GM13976 (cell line): ENCODE measurements around the gene PKN3.

ENCODE experiments used
- DNase-seq: peaks from one replicate; pipeline ENCODE4 v3.0.0; 2012; ENCODE audit warnings: low spot score
- CTCF ChIP-seq: IDR thresholded peaks from 2 replicates; pipeline ENCODE4 v1.5.1; 2012; ENCODE audit warnings: borderline replicate concordance, mild to moderate bottlenecking; ENCODE audit not compliant: insufficient read depth; ENCODE audit errors: extremely low read depth, missing control alignments, control extremely low read depth
- in situ Hi-C: fragments of 300-500 bp; cut with MboI; formaldehyde crosslinking; loops from one replicate; pipeline ENCODE4 v1.12.0; 2022; ENCODE audit warnings: low sequenced_read_pairs, mixed read lengths, inconsistent platforms; ENCODE audit not compliant: unreplicated experiment

Gene PKN3

GRCh38 chr9:128723866-128724743 lies 21.8 kb downstream of the PKN3 start, which contains the start of gene ZDHHC12:
ZDHHC12 (minus strand) TSS chr9:128724127; CDS start chr9:128724093, 34 bp downstream.
- DNase-seq: peak; percentile 100
- in situ Hi-C loops: no loop called here
- TF ChIP-seq CTCF: no peak

DNA sequence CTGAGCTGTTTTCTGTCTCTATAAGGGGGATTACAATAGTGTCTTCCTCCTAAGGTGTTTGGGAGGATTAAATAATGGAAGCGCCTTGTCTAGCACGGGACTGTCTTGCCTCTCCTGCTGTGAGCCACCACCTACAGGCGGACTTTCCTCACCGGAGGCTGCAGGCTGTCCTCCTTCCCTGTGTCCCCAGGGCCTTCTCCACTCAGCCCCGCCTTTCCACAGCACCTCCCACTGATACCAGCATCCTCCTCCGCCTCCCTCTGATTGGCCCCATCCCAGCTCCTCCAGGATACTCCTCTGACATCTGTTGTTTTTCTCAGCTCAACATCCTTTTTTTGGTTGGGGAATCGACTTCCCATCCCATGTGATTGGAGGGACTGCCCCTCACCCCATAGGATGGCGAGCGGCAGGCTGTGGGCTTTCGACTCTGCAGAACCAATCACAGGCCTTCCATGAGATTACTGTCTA lies 22.5 kb downstream of the PKN3 start:
- DNase-seq: peak; percentile 70
- TF ChIP-seq CTCF: no peak
- in situ Hi-C loops: no loop called here

DNA sequence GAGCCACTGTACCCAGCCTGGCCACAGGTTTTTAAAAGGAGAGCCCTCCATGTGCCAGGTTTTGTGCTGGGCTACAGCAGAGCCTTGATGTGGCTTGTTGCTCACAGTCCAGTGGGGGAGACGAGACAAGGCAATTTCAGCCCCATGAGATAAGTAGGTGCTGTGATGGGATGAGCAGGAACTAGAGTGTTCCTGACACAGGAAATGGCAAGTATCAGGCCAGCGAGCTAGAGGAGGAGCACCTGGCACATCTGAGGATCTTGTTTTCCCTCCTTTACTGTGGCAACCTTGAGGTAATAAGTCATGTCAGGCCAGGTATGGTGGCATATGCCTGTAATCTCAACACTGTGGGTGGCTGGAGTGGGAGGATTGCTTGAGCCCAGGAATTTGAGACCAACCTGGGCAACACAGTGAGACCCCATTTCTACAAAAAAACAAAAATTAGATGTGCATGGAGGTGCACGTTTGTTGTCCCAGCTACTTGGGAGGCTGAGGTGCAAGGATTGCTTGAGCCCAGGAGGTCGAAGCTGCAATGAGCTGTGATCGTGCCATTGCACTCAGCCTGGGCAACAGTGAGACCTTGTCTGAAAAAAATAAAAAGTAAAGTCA lies 25.4 kb downstream of the PKN3 start:
- no peak for TF ChIP-seq CTCF
- in situ Hi-C loops: no loop called here
- no peak for DNase-seq

DNA sequence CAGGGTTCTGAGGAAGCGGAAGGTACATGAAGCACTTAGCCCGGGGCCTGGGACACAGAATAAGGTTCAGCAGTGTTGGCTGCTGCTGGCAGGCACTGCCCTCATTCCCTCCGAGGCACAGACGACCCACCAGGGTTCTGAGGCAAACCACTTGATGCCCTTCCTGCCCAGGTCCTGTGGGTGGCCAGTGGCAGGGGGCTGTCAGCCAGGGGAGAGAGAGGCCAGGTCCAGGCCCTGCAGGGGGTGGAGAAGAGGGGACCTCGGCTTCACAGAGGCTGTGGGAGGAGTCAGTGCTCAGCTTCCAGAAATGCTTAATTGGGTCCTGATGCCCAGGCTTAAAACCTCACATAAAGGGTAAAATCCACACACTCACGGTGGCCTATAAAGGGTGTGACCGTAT lies 26.0 kb downstream of the PKN3 start:
- no peak for DNase-seq
- in situ Hi-C loops: no loop called here
- TF ChIP-seq CTCF: no peak

DNA sequence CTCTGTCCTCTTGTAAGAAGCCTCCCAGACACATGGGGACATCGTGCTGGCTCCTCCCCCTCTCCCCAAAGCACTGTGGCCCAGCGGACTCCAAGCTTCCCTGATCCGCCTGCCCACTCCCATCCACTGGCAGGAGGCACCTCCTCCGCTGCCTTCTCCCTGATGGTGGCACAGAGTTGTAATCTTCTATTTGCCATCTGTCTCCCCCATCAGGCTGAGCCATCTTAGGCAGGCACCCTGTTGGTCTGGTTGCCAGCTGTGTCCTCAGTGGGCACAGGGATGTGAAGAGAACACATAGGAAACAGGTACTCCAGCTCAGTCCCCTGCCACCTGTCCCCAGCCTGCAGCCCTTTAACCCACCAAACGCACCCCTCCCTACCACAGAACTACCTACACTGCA lies 27.0 kb downstream of the PKN3 start:
- no peak for TF ChIP-seq CTCF
- no peak for DNase-seq
- in situ Hi-C loops: no loop called here

- no peak for TF ChIP-seq CTCF
- DNase-seq: no peak
- in situ Hi-C loops: no loop called here
Observed at GRCh38 chr9:128729766-128730517, 27.6 kb downstream of the PKN3 start.
